GM23248 (cell line): Measurements from ENCODE around the gene PIAS2. TPM values are rescaled to one million over a fixed set of nuclear protein-coding genes. Genes with fewer than 3 reads are reported as not detected.
"Not testable (repeated sequence)": the region's sequence is repeated elsewhere in the genome, so short reads cannot be mapped to it uniquely, and the experiment has no call there.

Experiments used
- DNase-seq: peaks from one replicate; pipeline ENCODE4 v3.0.0-alpha.2; 2015
- H2AFZ ChIP-seq: fragments of 200-600 bp; sonication (generic); 2 replicates; pipeline ENCODE4 v1.6.1; 2016; ENCODE audit warnings: antibody characterized with exemption
- H3F3A ChIP-seq: fragments of 200-600 bp; sonication (generic); 2 replicates; pipeline ENCODE4 v1.6.1; 2016; ENCODE audit warnings: mild to moderate bottlenecking, antibody characterized with exemption, mixed run types; ENCODE audit not compliant: insufficient read depth
- H3K27ac ChIP-seq: fragments of 200-600 bp; sonication (generic); 2 replicates; pipeline ENCODE4 v1.5.1; 2016; ENCODE audit warnings: mild to moderate bottlenecking
- H3K27me3 ChIP-seq: fragments of 200-600 bp; sonication (generic); replicated peaks from 2 replicates; pipeline ENCODE4 v1.6.1; 2016; ENCODE audit warnings: mild to moderate bottlenecking; ENCODE audit not compliant: insufficient read depth
- H3K36me3 ChIP-seq: fragments of 200-600 bp; sonication (generic); 2 replicates; pipeline ENCODE4 v1.6.1; 2016; ENCODE audit warnings: low read depth, mild to moderate bottlenecking
- H3K4me1 ChIP-seq: fragments of 200-600 bp; sonication (generic); 2 replicates; pipeline ENCODE4 v1.6.1; 2016; ENCODE audit warnings: mild to moderate bottlenecking; ENCODE audit not compliant: insufficient read depth
- H3K4me2 ChIP-seq: fragments of 200-600 bp; sonication (generic); one replicate; pipeline ENCODE4 v1.6.1; 2016; ENCODE audit warnings: mild to moderate bottlenecking; ENCODE audit not compliant: unreplicated experiment
- H3K4me3 ChIP-seq: fragments of 200-600 bp; sonication (generic); 2 replicates; pipeline ENCODE4 v1.5.1; 2016; ENCODE audit warnings: mild to moderate bottlenecking
- H3K79me2 ChIP-seq: fragments of 200-600 bp; sonication (generic); 2 replicates; pipeline ENCODE4 v1.6.1; 2016; ENCODE audit warnings: mild to moderate bottlenecking; ENCODE audit not compliant: insufficient read depth
- H3K9ac ChIP-seq: fragments of 200-600 bp; sonication (generic); 2 replicates; pipeline ENCODE4 v1.6.1; 2016; ENCODE audit warnings: mild to moderate bottlenecking
- H3K9me2 ChIP-seq: fragments of 200-600 bp; sonication (generic); 2 replicates; pipeline ENCODE4 v1.6.1; 2016; ENCODE audit warnings: mixed run types, mild to moderate bottlenecking, moderate library complexity; ENCODE audit not compliant: insufficient read depth
- H3K9me3 ChIP-seq: fragments of 200-600 bp; sonication (generic); one replicate; pipeline ENCODE4 v1.6.1; 2017; ENCODE audit warnings: low read depth
- H4K20me1 ChIP-seq: fragments of 200-600 bp; sonication (generic); 2 replicates; pipeline ENCODE4 v1.6.0; 2016; ENCODE audit not compliant: insufficient read depth
- EZH2 ChIP-seq: fragments of 200-600 bp; sonication (generic); IDR thresholded peaks from 2 replicates; pipeline ENCODE4 v1.6.1; 2018; ENCODE audit warnings: antibody characterized with exemption, mild to moderate bottlenecking; ENCODE audit not compliant: insufficient read depth, poor library complexity, severe bottlenecking
- EZH2phosphoT487 ChIP-seq: fragments of 200-600 bp; sonication (generic); IDR thresholded peaks from 2 replicates; pipeline ENCODE4 v1.6.1; 2018; ENCODE audit warnings: antibody characterized with exemption, moderate library complexity, mild to moderate bottlenecking, low read depth; ENCODE audit not compliant: insufficient read depth
- WGBS, 2 experiments: methylation state at CpG; one replicate each; pipeline ENCODE4 v1.1.6; 2015 to 2017; ENCODE audit warnings: low lambda C conversion rate in 2 of 2, low coverage in 1 of 2; ENCODE audit errors: missing lambda C conversion rate in 2 of 2; 5-methylcytosine and 5-hydroxymethylcytosine counted together
- in situ Hi-C: fragments of 300-500 bp; cut with MboI; formaldehyde crosslinking; loops from 2 replicates; pipeline ENCODE4 v1.15.0; 2020
- polyA plus RNA-seq: library from polyadenylated mRNA; unstranded; fragments of >200 nt; fragmentation: Nextera tagmentation; extraction: Ambion mirVana; gene quantifications from 2 replicates; pipeline ENCODE4 v1.2.1, GENCODE V29; 2016
- total RNA-seq: library from RNA; depleted of rRNA; stranded (reverse); fragments of >200 nt; shearing (Covaris generic); gene quantifications from 2 replicates; pipeline ENCODE4 v1.2.3, GENCODE V29; 2014; rRNA removed

Gene PIAS2
- total RNA-seq (21.3 and 25.0 TPM in 2 replicates), polyA plus RNA-seq (23.0 and 26.0 TPM in 2 replicates)

GRCh38 chr18:46917108-46917802 is at the start of gene PIAS2, which contains the start of gene KATNAL2:
Gene PIAS2, minus strand, starts transcription at chr18:46917507. Its CDS starts 162 bp downstream, at chr18:46917345.
Gene KATNAL2, plus strand, starts transcription at chr18:46917602. Its CDS starts 29,271 bp downstream, at chr18:46946873.
- H3K4me1 ChIP-seq: 0 out of 2 replicates have a peak, but pooled peaks cover 5% of the 10 kb centered on the region
- peak within 1 kb of the TSS; percentile 87 for H3K4me3 ChIP-seq
- in situ Hi-C loops: no loop called here
- no peaks in the 10 kb centered on the region for H3K36me3 ChIP-seq
- H3K27ac ChIP-seq: peak within 1 kb of the TSS; percentile 67
- no peaks in the 10 kb centered on the region for H3K9me2 ChIP-seq
- H3K27me3 ChIP-seq: no peaks in the 10 kb centered on the region
- peak; percentile 89 for DNase-seq
- H4K20me1 ChIP-seq: no peaks in the 10 kb centered on the region; the same call in 1 of the 2 replicates
- peak within 1 kb of the TSS; percentile 87 for H3K9ac ChIP-seq
- H3K4me2 ChIP-seq: peak within 1 kb of the TSS; percentile 94
- TF ChIP-seq EZH2phosphoT487: no peak
- no peak for TF ChIP-seq EZH2
- peak within 1 kb of the TSS; percentile 92 for H2AFZ ChIP-seq
- WGBS, 2 experiments: 1% methylated on average over 35 to 95 of the region's 107 CpGs
- peaks cover 45% of the 10 kb centered on the region for H3K79me2 ChIP-seq
- no peaks in the 10 kb centered on the region for H3K9me3 ChIP-seq
- peaks cover 9% of the 10 kb centered on the region for H3F3A ChIP-seq

- H3K27me3 ChIP-seq, H3K79me2 ChIP-seq, H3K4me3 ChIP-seq, H3K27ac ChIP-seq, H2AFZ ChIP-seq, H3K36me3 ChIP-seq, DNase-seq, H3K9me3 ChIP-seq, H3K4me2 ChIP-seq, H3K4me1 ChIP-seq, H4K20me1 ChIP-seq, H3K9me2 ChIP-seq, H3F3A ChIP-seq, in situ Hi-C loops, H3K9ac ChIP-seq: not testable (repeated sequence)
- no CpG with 5 or more reads among the region's 10 CpGs for WGBS, 2 experiments
Measured at GRCh38 chr18:46966266-46966665, 49.0 kb upstream of the PIAS2 start.

GRCh38 chr18:46964579-46965293 is 47.4 kb upstream of the PIAS2 start:
- H3K9me3 ChIP-seq, in situ Hi-C loops, H3K27ac ChIP-seq, H3K4me1 ChIP-seq, H3K4me3 ChIP-seq, H3K79me2 ChIP-seq, H3K9me2 ChIP-seq, H4K20me1 ChIP-seq, DNase-seq, H3F3A ChIP-seq, H3K9ac ChIP-seq, H2AFZ ChIP-seq, H3K27me3 ChIP-seq, H3K4me2 ChIP-seq, H3K36me3 ChIP-seq: not testable (repeated sequence)
- WGBS, 2 experiments: 67 to 71% methylated on average over 8 of the region's 31 CpGs

GRCh38 chr18:46963656-46964578 is 46.6 kb upstream of the PIAS2 start:
- H3K27me3 ChIP-seq, H3K36me3 ChIP-seq, H3K9me3 ChIP-seq, H4K20me1 ChIP-seq, H3K4me2 ChIP-seq, H3K9me2 ChIP-seq, H3K79me2 ChIP-seq, DNase-seq, H3K4me1 ChIP-seq, in situ Hi-C loops, H2AFZ ChIP-seq, H3K27ac ChIP-seq, H3F3A ChIP-seq, H3K4me3 ChIP-seq, H3K9ac ChIP-seq: not testable (repeated sequence)
- WGBS, 2 experiments: no CpG with 5 or more reads among the region's 79 CpGs
